ENCODE measurements around the gene KISS1. TPM values are rescaled to one million over a fixed set of nuclear protein-coding genes. Genes with fewer than 3 reads are reported as not detected.

KISS1 gene
- total RNA-seq, 6 experiments from 2014 or later, result 2.6 to 4.3 (median 3.6) TPM

- no peak for DNase-seq
- TF ChIP-seq CTCF (IDR thresholded peaks at IDR 0.05), result no peak
- Mint-ChIP-seq H3K27me3 (ENCODE audit: insufficient read depth) (peaks cover 8% of the 10 kb centered on the region; the same call in 1 of the 2 replicates), H3K9me3 (no peaks in the 10 kb centered on the region), H3K36me3 (ENCODE audit: low read depth) (no peaks in the 10 kb centered on the region), H3K4me1 (ENCODE audit: low read depth) (no peaks in the 10 kb centered on the region), H3K27ac (no peak overlapping the region), H3K4me3 (no peak overlapping the region)
These were observed 29.8 kb upstream of the KISS1 start for GRCh38 chr1:204225841-204226735.

DNA sequence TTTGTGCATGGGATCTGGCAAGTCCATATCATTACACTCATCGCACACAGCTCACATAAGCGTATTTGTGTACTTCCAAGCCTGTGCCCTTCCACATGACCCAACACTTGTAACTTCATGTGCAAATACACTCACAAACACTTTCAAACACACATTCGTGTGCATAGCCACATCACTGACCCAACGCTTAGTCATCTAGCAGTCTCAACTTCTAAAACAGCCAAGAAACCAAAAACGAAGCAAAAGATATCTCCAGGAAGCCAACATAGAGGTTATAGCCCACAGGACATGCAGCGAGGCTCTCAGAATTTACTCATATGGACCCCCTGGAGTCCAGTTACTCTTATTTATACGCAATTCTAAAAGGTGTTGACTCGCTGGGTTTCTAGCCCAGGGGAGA is 28.4 kb upstream of the KISS1 start:
- TF ChIP-seq CTCF (IDR thresholded peaks at IDR 0.05), result no peak
- peak; percentile 8 for DNase-seq

DNA sequence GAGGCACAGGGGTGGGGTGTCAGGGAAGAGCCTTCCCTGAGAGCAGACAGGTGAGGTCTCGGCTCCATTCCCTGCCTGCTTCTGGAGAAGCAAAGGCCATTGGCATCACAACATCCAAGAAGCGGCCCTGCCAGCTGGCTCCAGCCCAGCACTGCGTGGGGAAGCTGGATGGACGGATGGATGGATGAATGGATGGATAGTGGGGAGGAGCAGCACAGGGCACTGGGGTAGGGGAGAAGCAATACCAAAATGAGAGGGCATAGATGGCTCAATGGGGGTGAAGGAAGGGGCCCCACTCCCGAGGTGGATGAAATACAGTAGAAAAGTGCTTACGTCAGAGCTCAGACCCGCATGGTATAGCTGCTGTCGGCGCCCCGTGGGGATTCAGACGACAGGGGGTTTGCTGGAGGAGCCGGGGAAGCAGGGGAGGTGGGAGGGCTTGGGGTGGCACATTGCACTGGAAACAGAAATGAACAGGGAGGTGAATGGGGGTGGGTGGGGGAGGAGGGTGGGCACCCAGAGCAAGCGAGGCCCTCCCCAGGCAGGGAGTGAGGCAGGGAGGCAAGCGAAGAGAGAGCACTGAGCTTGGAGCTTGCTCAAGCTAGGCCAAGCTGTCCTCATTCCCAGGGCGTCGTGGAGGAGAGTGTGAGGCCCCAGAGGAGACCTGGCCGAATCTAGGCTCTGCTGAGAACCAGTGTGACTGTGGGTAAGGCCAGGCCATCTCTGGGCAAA is 27.0 kb upstream of the KISS1 start:
- Mint-ChIP-seq H3K4me1 (ENCODE audit: low read depth) (no peaks in the 10 kb centered on the region), H3K27me3 (ENCODE audit: insufficient read depth) (peaks cover 10% of the 10 kb centered on the region; the same call in 1 of the 2 replicates), H3K4me3 (no peak overlapping the region), H3K36me3 (ENCODE audit: low read depth) (no peaks in the 10 kb centered on the region), H3K9me3 (no peaks in the 10 kb centered on the region), H3K27ac (no peak overlapping the region)
- DNase-seq, result no peak
- no peak for TF ChIP-seq CTCF (IDR thresholded peaks at IDR 0.05)

More for the DNA sequence above, 28.4 kb upstream of the KISS1 start:
- Mint-ChIP-seq H3K4me3 (no peak overlapping the region), H3K36me3 (ENCODE audit: low read depth) (no peaks in the 10 kb centered on the region), H3K4me1 (ENCODE audit: low read depth) (no peaks in the 10 kb centered on the region), H3K9me3 (no peaks in the 10 kb centered on the region), H3K27me3 (ENCODE audit: insufficient read depth) (peaks cover 10% of the 10 kb centered on the region; the same call in 1 of the 2 replicates), H3K27ac (no peak overlapping the region)

GRCh38 chr1:204222764-204223055 is 26.4 kb upstream of the KISS1 start:
- no peaks in the 10 kb centered on the region for H3K9me3 Mint-ChIP-seq
- H3K4me1 Mint-ChIP-seq (ENCODE audit: low read depth), result no peaks in the 10 kb centered on the region
- DNase-seq, result no peak
- TF ChIP-seq CTCF (IDR thresholded peaks at IDR 0.05), result no peak
- H3K36me3 Mint-ChIP-seq (ENCODE audit: low read depth), result no peaks in the 10 kb centered on the region
- H3K27me3 Mint-ChIP-seq (ENCODE audit: insufficient read depth), result peaks cover 14% of the 10 kb centered on the region; the same call in 1 of the 2 replicates
- no peak overlapping the region for H3K27ac Mint-ChIP-seq
- no peak overlapping the region for H3K4me3 Mint-ChIP-seq

DNA sequence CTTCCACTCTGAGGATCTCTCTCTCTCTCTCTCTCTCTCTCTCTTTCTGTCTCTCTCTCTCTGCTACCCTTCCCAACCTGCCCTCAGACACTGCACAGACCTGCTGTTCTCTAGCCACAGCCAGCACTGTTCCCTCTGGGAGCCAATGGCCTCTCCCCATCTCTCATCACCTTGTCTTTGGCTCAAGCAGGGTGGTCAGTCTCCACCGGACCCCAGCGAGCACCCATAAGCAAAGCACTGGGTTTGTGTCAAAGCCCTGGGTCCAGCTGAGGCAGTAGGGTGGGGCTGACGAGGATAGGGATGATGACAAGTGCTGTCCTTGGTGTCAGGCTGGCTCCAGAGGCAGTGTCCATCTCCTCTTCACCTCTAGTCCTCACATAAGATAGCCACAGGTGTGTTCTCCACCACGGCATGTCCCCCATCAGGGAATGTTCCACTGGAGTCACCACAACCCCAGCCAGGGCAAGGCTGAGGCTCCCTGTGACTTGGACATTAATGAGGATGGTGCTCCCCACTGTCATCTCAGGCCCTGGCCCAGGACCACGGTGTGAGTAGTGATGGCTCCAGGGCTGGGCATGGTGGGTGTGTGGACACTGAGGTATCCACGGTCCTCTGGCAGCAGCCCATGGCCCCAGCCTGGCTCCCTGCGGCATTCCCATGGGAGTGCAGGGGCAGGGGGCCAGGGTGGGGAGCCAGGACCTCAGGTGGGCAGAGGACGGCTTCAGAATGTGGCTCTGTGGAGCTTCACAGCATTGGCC is 25.9 kb upstream of the KISS1 start:
- no peaks in the 10 kb centered on the region for H3K9me3 Mint-ChIP-seq
- H3K27me3 Mint-ChIP-seq (ENCODE audit: insufficient read depth), result peaks cover 14% of the 10 kb centered on the region; the same call in 1 of the 2 replicates
- no peaks in the 10 kb centered on the region for H3K4me1 Mint-ChIP-seq (ENCODE audit: low read depth)
- no peak overlapping the region for H3K4me3 Mint-ChIP-seq
- no peak overlapping the region for H3K27ac Mint-ChIP-seq
- H3K36me3 Mint-ChIP-seq (ENCODE audit: low read depth), result no peaks in the 10 kb centered on the region
- TF ChIP-seq CTCF (IDR thresholded peaks at IDR 0.05), result no peak
- DNase-seq, result no peak

Measured in HFFc6 (cell line).